Kidney epithelial cell (primary cell): ENCODE measurements around the gene FMN1. TPM values are rescaled to one million over a fixed set of nuclear protein-coding genes. Genes with fewer than 3 reads are reported as not detected.

ENCODE experiments used
- DNase-seq: peaks from one replicate; pipeline ENCODE4 v3.0.0-alpha.2; 2010; ENCODE audit warnings: low read depth
- H3K27me3 ChIP-seq: 2 replicates; pipeline ENCODE4 v1.6.0; 2011; ENCODE audit warnings: low read length; ENCODE audit not compliant: control insufficient read depth, insufficient read depth
- H3K36me3 ChIP-seq: 2 replicates; pipeline ENCODE4 v1.5.1; 2011; ENCODE audit warnings: low read length; ENCODE audit not compliant: control insufficient read depth, insufficient read depth
- H3K4me3 ChIP-seq: 2 replicates; pipeline ENCODE4 v1.5.1; 2011; ENCODE audit warnings: low read depth, mild to moderate bottlenecking, control low read depth, low read length
- total RNA-seq: library from RNA; depleted of rRNA; stranded (reverse); fragments of >200 nt; gene quantifications from 2 replicates; pipeline ENCODE4 v1.2.3, GENCODE V29; 2015
- TF ChIP-seq, protein P1 (sequence below): IDR thresholded peaks from 2 replicates; pipeline ENCODE4 v1.5.1; 2011; ENCODE audit warnings: mild to moderate bottlenecking, moderate library complexity, low read length, control low read depth, inconsistent platforms; ENCODE audit not compliant: insufficient read depth, poor library complexity, severe bottlenecking

The FMN1 gene
- total RNA-seq, 1 donor from 2014 or later = 4.5 TPM

GRCh38 chr15:33142708-33143107 is 51.8 kb downstream of the FMN1 start:
- H3K36me3 ChIP-seq = no peaks in the 10 kb centered on the region
- peak; percentile 55 for DNase-seq
- no peak overlapping the region for H3K4me3 ChIP-seq
- no peaks in the 10 kb centered on the region for H3K27me3 ChIP-seq
- TF ChIP-seq, protein P1, sequence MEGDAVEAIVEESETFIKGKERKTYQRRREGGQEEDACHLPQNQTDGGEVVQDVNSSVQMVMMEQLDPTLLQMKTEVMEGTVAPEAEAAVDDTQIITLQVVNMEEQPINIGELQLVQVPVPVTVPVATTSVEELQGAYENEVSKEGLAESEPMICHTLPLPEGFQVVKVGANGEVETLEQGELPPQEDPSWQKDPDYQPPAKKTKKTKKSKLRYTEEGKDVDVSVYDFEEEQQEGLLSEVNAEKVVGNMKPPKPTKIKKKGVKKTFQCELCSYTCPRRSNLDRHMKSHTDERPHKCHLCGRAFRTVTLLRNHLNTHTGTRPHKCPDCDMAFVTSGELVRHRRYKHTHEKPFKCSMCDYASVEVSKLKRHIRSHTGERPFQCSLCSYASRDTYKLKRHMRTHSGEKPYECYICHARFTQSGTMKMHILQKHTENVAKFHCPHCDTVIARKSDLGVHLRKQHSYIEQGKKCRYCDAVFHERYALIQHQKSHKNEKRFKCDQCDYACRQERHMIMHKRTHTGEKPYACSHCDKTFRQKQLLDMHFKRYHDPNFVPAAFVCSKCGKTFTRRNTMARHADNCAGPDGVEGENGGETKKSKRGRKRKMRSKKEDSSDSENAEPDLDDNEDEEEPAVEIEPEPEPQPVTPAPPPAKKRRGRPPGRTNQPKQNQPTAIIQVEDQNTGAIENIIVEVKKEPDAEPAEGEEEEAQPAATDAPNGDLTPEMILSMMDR = no peak

- TF ChIP-seq, protein P1 = no peak
- Histone ChIP-seq H3K36me3 (no peaks in the 10 kb centered on the region), H3K27me3 (no peaks in the 10 kb centered on the region), H3K4me3 (no peak overlapping the region)
- no peak for DNase-seq
These were observed 56.5 kb downstream of the FMN1 start for GRCh38 chr15:33138000-33138399.

GRCh38 chr15:33137101-33137500 is 57.4 kb downstream of the FMN1 start:
- Histone ChIP-seq H3K4me3 (no peak overlapping the region), H3K36me3 (no peaks in the 10 kb centered on the region), H3K27me3 (no peaks in the 10 kb centered on the region)
- DNase-seq = no peak
- TF ChIP-seq, protein P1 = no peak

DNA sequence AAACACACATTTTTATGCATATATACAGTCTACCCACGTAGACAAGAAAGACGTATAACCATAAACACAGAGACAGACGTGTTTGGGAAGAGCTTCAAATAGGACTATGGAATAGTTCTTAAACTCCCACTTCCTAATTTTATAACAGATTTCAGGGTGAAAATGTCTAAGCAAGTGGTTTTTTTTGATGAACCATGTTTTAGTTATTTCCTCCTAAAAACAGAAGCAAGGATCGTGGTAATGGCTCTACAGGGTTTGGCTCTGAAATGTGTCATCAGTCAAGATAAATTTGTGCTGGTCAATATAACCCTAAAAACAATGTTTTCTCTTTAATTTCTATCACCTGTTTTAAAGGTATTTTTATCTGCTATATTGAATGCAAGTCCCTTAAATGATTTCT is 58.2 kb downstream of the FMN1 start:
- no peak overlapping the region for H3K4me3 ChIP-seq
- TF ChIP-seq, protein P1 = no peak
- DNase-seq = no peak
- H3K36me3 ChIP-seq = no peaks in the 10 kb centered on the region
- no peaks in the 10 kb centered on the region for H3K27me3 ChIP-seq

- Histone ChIP-seq H3K4me3 (no peak overlapping the region), H3K36me3 (no peaks in the 10 kb centered on the region), H3K27me3 (no peaks in the 10 kb centered on the region)
- DNase-seq = no peak
- TF ChIP-seq, protein P1 = no peak
These were observed 59.1 kb downstream of the FMN1 start for GRCh38 chr15:33135355-33135781.

DNA sequence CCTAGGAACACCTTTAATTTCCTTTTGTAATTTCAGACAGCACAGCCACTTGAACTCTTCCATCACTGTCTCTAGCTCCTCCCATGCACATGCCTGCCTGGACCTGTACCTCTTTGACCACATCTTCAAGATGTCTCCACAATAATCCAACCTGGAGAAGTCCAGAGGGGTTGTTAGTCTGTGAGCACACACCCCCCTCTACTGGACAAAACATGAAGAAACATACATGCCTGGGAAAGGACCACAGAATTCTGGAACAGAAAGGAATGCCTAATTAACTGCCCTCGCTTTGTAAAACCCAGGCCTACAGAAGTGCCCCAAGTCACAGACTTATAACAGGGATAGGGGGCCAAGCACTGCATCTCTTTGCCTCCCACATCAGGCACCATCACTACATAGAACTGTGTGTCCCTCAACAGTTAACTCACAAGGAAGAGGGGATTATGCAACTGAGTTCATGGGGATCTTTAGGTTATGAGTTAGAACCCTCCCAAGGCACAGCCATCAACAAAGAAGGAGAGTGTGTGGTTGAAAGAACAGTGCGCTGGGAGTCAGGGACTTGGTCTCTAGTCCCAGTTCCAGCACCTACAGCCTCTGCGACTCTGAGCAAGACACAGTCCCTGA is 61.7 kb downstream of the FMN1 start:
- Histone ChIP-seq H3K36me3 (no peaks in the 10 kb centered on the region), H3K27me3 (no peaks in the 10 kb centered on the region), H3K4me3 (no peak overlapping the region)
- no peak for DNase-seq
- TF ChIP-seq, protein P1 = peak; percentile 76
